KMS-11 (cell line): Measurements from ENCODE around the gene NTN5.

Experiments used
- H2AFZ ChIP-seq: fragments of 200-600 bp; sonication (generic); 2 replicates; pipeline ENCODE4 v1.6.1; 2016; ENCODE audit warnings: antibody characterized with exemption, mixed run types, low read depth
- H3K27ac ChIP-seq: fragments of 200-600 bp; sonication (generic); 2 replicates; pipeline ENCODE4 v1.6.1; 2016; ENCODE audit warnings: mild to moderate bottlenecking, mixed run types
- H3K27me3 ChIP-seq: fragments of 200-600 bp; sonication (generic); 2 replicates; pipeline ENCODE4 v1.6.1; 2017; ENCODE audit warnings: mild to moderate bottlenecking, low read depth, mixed run types, moderate library complexity; ENCODE audit not compliant: insufficient read depth
- H3K36me3 ChIP-seq: fragments of 200-600 bp; sonication (generic); 2 replicates; pipeline ENCODE4 v1.6.1; 2017; ENCODE audit warnings: mild to moderate bottlenecking, mixed run types; ENCODE audit not compliant: insufficient read depth
- H3K4me1 ChIP-seq: fragments of 200-600 bp; sonication (generic); 2 replicates; pipeline ENCODE4 v1.6.1; 2016; ENCODE audit warnings: mild to moderate bottlenecking, low read depth, mixed run types; ENCODE audit not compliant: poor library complexity, severe bottlenecking
- H3K4me2 ChIP-seq: fragments of 200-600 bp; sonication (generic); 2 replicates; pipeline ENCODE4 v1.7.0; 2016; ENCODE audit warnings: mild to moderate bottlenecking, mixed run types
- H3K4me3 ChIP-seq: fragments of 200-600 bp; sonication (generic); IDR thresholded peaks from 2 replicates; pipeline ENCODE4 v1.6.1; 2017; ENCODE audit warnings: low read depth, low read length, mixed read lengths; ENCODE audit not compliant: insufficient read depth
- H3K79me2 ChIP-seq: fragments of 200-600 bp; sonication (generic); 2 replicates; pipeline ENCODE4 v1.6.1; 2016; ENCODE audit warnings: low read depth, mixed run types; ENCODE audit not compliant: insufficient read depth
- H3K9ac ChIP-seq: fragments of 200-600 bp; sonication (generic); 2 replicates; pipeline ENCODE4 v1.6.1; 2016; ENCODE audit warnings: mild to moderate bottlenecking, mixed run types
- H4K20me1 ChIP-seq: fragments of 200-600 bp; sonication (generic); 2 replicates; pipeline ENCODE4 v1.6.1; 2016; ENCODE audit warnings: mild to moderate bottlenecking, mixed run types; ENCODE audit not compliant: insufficient read depth
- TF ChIP-seq, protein P1 (sequence below): fragments of 200-600 bp; sonication (generic); conservative IDR thresholded peaks from 2 replicates; pipeline ENCODE4 v1.6.1; 2017; ENCODE audit warnings: low read depth, mild to moderate bottlenecking, antibody characterized with exemption, low read length, moderate library complexity, mixed read lengths

Gene NTN5

GRCh38 chr19:48618278-48618915 is 54.4 kb downstream of the NTN5 start:
- H3K9ac ChIP-seq = peak overlapping the region; percentile 94
- TF ChIP-seq, protein P1, sequence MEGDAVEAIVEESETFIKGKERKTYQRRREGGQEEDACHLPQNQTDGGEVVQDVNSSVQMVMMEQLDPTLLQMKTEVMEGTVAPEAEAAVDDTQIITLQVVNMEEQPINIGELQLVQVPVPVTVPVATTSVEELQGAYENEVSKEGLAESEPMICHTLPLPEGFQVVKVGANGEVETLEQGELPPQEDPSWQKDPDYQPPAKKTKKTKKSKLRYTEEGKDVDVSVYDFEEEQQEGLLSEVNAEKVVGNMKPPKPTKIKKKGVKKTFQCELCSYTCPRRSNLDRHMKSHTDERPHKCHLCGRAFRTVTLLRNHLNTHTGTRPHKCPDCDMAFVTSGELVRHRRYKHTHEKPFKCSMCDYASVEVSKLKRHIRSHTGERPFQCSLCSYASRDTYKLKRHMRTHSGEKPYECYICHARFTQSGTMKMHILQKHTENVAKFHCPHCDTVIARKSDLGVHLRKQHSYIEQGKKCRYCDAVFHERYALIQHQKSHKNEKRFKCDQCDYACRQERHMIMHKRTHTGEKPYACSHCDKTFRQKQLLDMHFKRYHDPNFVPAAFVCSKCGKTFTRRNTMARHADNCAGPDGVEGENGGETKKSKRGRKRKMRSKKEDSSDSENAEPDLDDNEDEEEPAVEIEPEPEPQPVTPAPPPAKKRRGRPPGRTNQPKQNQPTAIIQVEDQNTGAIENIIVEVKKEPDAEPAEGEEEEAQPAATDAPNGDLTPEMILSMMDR = no peak; the same call in 1 of the 2 replicates
- H3K36me3 ChIP-seq = peaks cover 10% of the 10 kb centered on the region; the same call in 1 of the 2 replicates
- H3K4me2 ChIP-seq = peak overlapping the region; percentile 63
- H3K27ac ChIP-seq = peak overlapping the region; percentile 66
- no peaks in the 10 kb centered on the region for H3K27me3 ChIP-seq
- peak overlapping the region; percentile 9 for H3K4me3 ChIP-seq
- peaks cover 23% of the 10 kb centered on the region for H3K4me1 ChIP-seq
- H3K79me2 ChIP-seq = peaks cover 35% of the 10 kb centered on the region
- peak overlapping the region; percentile 20; the same call in 1 of the 2 replicates for H2AFZ ChIP-seq
- peaks cover 26% of the 10 kb centered on the region for H4K20me1 ChIP-seq

- H3K4me2 ChIP-seq = peak overlapping the region; percentile 63
- peak overlapping the region; percentile 94; the same call in 1 of the 2 replicates for H3K9ac ChIP-seq
- peaks cover 35% of the 10 kb centered on the region for H3K79me2 ChIP-seq
- peaks cover 18% of the 10 kb centered on the region for H3K4me1 ChIP-seq
- H4K20me1 ChIP-seq = peaks cover 26% of the 10 kb centered on the region
- H3K36me3 ChIP-seq = peaks cover 10% of the 10 kb centered on the region; the same call in 1 of the 2 replicates
- TF ChIP-seq, protein P1 = no peak; the same call in 1 of the 2 replicates
- no peaks in the 10 kb centered on the region for H3K27me3 ChIP-seq
- peak overlapping the region; percentile 9 for H3K4me3 ChIP-seq
- peak overlapping the region; percentile 66; the same call in 1 of the 2 replicates for H3K27ac ChIP-seq
- no peak overlapping the region for H2AFZ ChIP-seq
These were observed 55.5 kb downstream of the NTN5 start for GRCh38 chr19:48617146-48617937.

- H3K4me3 ChIP-seq = no peak overlapping the region
- peaks cover 18% of the 10 kb centered on the region for H3K4me1 ChIP-seq
- no peak overlapping the region for H3K4me2 ChIP-seq
- H2AFZ ChIP-seq = no peak overlapping the region
- H3K79me2 ChIP-seq = peaks cover 35% of the 10 kb centered on the region
- peaks cover 26% of the 10 kb centered on the region for H4K20me1 ChIP-seq
- no peak overlapping the region for H3K9ac ChIP-seq
- H3K27ac ChIP-seq = no peak overlapping the region
- no peaks in the 10 kb centered on the region for H3K27me3 ChIP-seq
- H3K36me3 ChIP-seq = peaks cover 10% of the 10 kb centered on the region; the same call in 1 of the 2 replicates
- TF ChIP-seq, protein P1 = no peak
These were observed 56.2 kb downstream of the NTN5 start for GRCh38 chr19:48616491-48617056.

DNA sequence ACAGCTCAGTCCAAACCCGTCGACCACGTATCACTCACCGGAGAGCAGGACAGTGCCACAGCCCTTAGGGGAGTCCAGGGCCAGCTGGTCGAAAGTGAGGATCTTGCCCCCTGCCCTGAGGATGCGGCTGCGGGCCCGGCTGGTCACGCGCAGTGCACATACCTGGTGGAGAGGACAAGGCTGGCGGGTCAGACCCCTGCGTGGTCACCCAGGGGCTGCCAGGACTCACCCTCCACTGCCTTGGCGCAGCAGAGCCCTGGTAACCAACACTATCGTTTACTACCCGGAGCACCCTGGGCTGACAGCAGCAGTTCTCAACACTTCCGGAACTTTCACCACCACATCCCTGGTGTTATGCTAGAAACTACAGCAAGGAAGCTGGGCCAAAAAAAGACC is 56.8 kb downstream of the NTN5 start:
- TF ChIP-seq, protein P1 = no peak
- H3K36me3 ChIP-seq = peaks cover 10% of the 10 kb centered on the region; the same call in 1 of the 2 replicates
- H3K9ac ChIP-seq = no peak overlapping the region
- H3K79me2 ChIP-seq = peaks cover 35% of the 10 kb centered on the region
- H3K27me3 ChIP-seq = no peaks in the 10 kb centered on the region
- peaks cover 18% of the 10 kb centered on the region for H3K4me1 ChIP-seq
- no peak overlapping the region for H3K4me3 ChIP-seq
- no peak overlapping the region for H3K27ac ChIP-seq
- no peak overlapping the region for H2AFZ ChIP-seq
- no peak overlapping the region for H3K4me2 ChIP-seq
- H4K20me1 ChIP-seq = peaks cover 26% of the 10 kb centered on the region
